Liver (tissue), 9 donors: ENCODE data around the gene TIE1. TPM values are rescaled to one million over a fixed set of nuclear protein-coding genes. Genes with fewer than 3 reads are reported as not detected.

Experiments used
- DNase-seq: peaks from one replicate; pipeline ENCODE4 v3.0.0-alpha.2; 2017; ENCODE audit warnings: low spot score
- H3K27ac ChIP-seq, 2 donors: one replicate each; pipeline ENCODE4 v1.7.0; 2013; ENCODE audit warnings: inconsistent platforms in 2 of 2, low read length in 2 of 2, control low read depth in 1 of 2, low read depth in 1 of 2, mild to moderate bottlenecking in 1 of 2
- H3K27me3 ChIP-seq, 4 donors: one replicate each; pipeline versions ENCODE4 v1.6.1 to v1.7.0; 2013; ENCODE audit warnings: low read length in 3 of 4, inconsistent platforms in 1 of 4, mild to moderate bottlenecking in 1 of 4, moderate library complexity in 1 of 4; ENCODE audit not compliant: control insufficient read depth in 4 of 4, insufficient read depth in 4 of 4
- H3K36me3 ChIP-seq, 4 donors: one replicate each; pipeline versions ENCODE4 v1.6.1 to v1.7.0; 2013; ENCODE audit warnings: low read length in 3 of 4, mild to moderate bottlenecking in 3 of 4, low read depth in 1 of 4, moderate library complexity in 1 of 4; ENCODE audit not compliant: control insufficient read depth in 4 of 4, insufficient read depth in 3 of 4
- H3K4me1 ChIP-seq, 4 donors: one replicate each; pipeline versions ENCODE4 v1.6.1 to v1.7.0; 2013; ENCODE audit warnings: low read length in 3 of 4, mild to moderate bottlenecking in 3 of 4, moderate library complexity in 1 of 4; ENCODE audit not compliant: control insufficient read depth in 4 of 4, insufficient read depth in 4 of 4
- H3K4me3 ChIP-seq, 3 donors: one replicate each; pipeline versions ENCODE4 v1.6.1 to v1.7.0; 2013; ENCODE audit warnings: low read length in 3 of 3, control low read depth in 1 of 3, low read depth in 1 of 3, mild to moderate bottlenecking in 1 of 3
- H3K9ac ChIP-seq, 2 donors: one replicate each; pipeline ENCODE4 v1.7.0; 2013; ENCODE audit warnings: low read length in 2 of 2, mild to moderate bottlenecking in 2 of 2, moderate library complexity in 2 of 2, control low read depth in 1 of 2, low read depth in 1 of 2
- H3K9me3 ChIP-seq, 4 donors: one replicate each; pipeline versions ENCODE4 v1.6.1 to v1.7.0; 2013; ENCODE audit warnings: low read length in 3 of 4; ENCODE audit not compliant: control insufficient read depth in 4 of 4
- EGR1 ChIP-seq, 2 donors: IDR thresholded peaks; 2 replicates each; pipeline ENCODE4 v1.6.1; 2016 to 2018; ENCODE audit warnings: antibody characterized with exemption in 2 of 2, low read depth in 2 of 2
- FOXA1 ChIP-seq: IDR thresholded peaks from 2 replicates; pipeline ENCODE4 v1.6.1; 2016; ENCODE audit warnings: antibody characterized with exemption
- FOXA2 ChIP-seq: IDR thresholded peaks from 2 replicates; pipeline ENCODE4 v1.6.1; 2016; ENCODE audit warnings: antibody characterized with exemption
- GABPA ChIP-seq, 2 donors: IDR thresholded peaks in 1 of 2; conservative IDR thresholded peaks in 1 of 2; 2 replicates each; pipeline ENCODE4 v1.6.1; 2016; ENCODE audit warnings: antibody characterized with exemption in 2 of 2, mild to moderate bottlenecking in 1 of 2, moderate library complexity in 1 of 2
- HNF4A ChIP-seq, 2 donors: conservative IDR thresholded peaks; 2 replicates each; pipeline ENCODE4 v1.6.1; 2016; ENCODE audit warnings: antibody characterized with exemption in 2 of 2, mild to moderate bottlenecking in 2 of 2
- HNF4G ChIP-seq: IDR thresholded peaks from 2 replicates; pipeline ENCODE4 v1.6.1; 2016; ENCODE audit warnings: antibody characterized with exemption
- JUND ChIP-seq, 2 donors: IDR thresholded peaks; 2 replicates each; pipeline ENCODE4 v1.6.1; 2016; ENCODE audit warnings: antibody characterized with exemption in 2 of 2
- NR2F2 ChIP-seq: IDR thresholded peaks from 2 replicates; pipeline ENCODE4 v1.6.1; 2016; ENCODE audit warnings: antibody characterized with exemption
- RXRA ChIP-seq, 2 donors: IDR thresholded peaks; 2 replicates each; pipeline ENCODE4 v1.6.1; 2017 to 2018; ENCODE audit warnings: antibody characterized with exemption in 2 of 2, mild to moderate bottlenecking in 1 of 2
- SP1 ChIP-seq: IDR thresholded peaks from 2 replicates; pipeline ENCODE4 v1.6.1; 2018; ENCODE audit warnings: antibody characterized with exemption, mild to moderate bottlenecking
- YY1 ChIP-seq: IDR thresholded peaks from 2 replicates; pipeline ENCODE4 v1.6.1; 2016; ENCODE audit warnings: antibody characterized with exemption, mild to moderate bottlenecking
- WGBS: extraction: QIAGEN DNeasy Blood & Tissue Kit; methylation state at CpG from one replicate; pipeline ENCODE4 v1.1.7; 2013; 5-methylcytosine and 5-hydroxymethylcytosine counted together
- polyA plus RNA-seq, 2 donors: library from polyadenylated mRNA; stranded (reverse) in 1 of 2; unstranded in 1 of 2; fragments of 200-250 nt in 1 of 2; fragments of >200 nt in 1 of 2; fragmentation: Nextera tagmentation in 1 of 2; extraction: Ambion mirVana in 1 of 2; gene quantifications; one replicate each; pipeline versions ENCODE4 v1.2.1 to v1.2.3, GENCODE V29; 2013 to 2015
- total RNA-seq, 2 donors: library from RNA; depleted of rRNA; stranded (reverse); fragments of >200 nt; gene quantifications; one replicate each; pipeline ENCODE4 v1.2.3, GENCODE V29; 2014
- TF ChIP-seq, protein P1 (sequence below): IDR thresholded peaks from 2 replicates; pipeline ENCODE4 v1.6.1; 2016; ENCODE audit warnings: antibody characterized with exemption
- TF ChIP-seq, protein P2 (sequence below): IDR thresholded peaks from 2 replicates; pipeline ENCODE4 v1.6.1; 2016; ENCODE audit warnings: antibody characterized with exemption
- TF ChIP-seq, protein P3 (sequence below): fragments of 150-350 bp; IDR thresholded peaks from 2 replicates; pipeline ENCODE4 v1.5.1; 2017; ENCODE audit warnings: improper control_type of control experiment, low read depth, low read length; ENCODE audit not compliant: missing input control
- TF ChIP-seq, protein P4 (sequence below): IDR thresholded peaks from 2 replicates; pipeline ENCODE4 v1.6.1; 2016; ENCODE audit warnings: antibody characterized with exemption
- donor health status: healthy.
- donor health status: healthy.
- donor health status: healthy.
- donor health status: healthy.
- donor health status: healthy.

Gene TIE1
- total and polyA plus RNA-seq, 4 donors = 3.6 to 17.6 (median 8.9) TPM

DNA sequence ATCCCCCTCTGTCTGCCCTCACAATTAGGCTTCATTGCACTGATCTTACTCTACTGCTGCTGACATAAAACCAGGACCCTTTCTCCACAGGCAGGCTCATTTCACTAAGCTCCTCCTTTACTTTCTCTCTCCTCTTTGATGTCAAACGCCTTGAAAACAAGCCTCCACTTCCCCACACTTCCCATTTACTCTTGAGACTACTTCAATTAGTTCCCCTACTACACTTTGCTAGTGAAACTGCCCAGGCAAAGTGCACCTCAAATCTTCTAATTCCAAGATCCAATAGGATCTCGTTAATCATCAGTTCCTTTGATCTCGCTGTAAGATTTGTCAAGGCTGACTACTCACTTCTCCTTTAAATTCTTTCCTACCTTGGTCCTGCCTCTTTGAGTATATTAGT lies 52.1 kb downstream of the TIE1 start:
- Histone ChIP-seq H3K36me3 (no peaks in the 10 kb centered on the region), H3K4me3 (no peak overlapping the region), H3K27me3 (no peaks in the 10 kb centered on the region), H3K4me1 (peaks cover 0 to 12% (median 6%) of the 10 kb centered on the region in 4 donors), H3K9ac (no peak overlapping the region), H3K9me3 (no peaks in the 10 kb centered on the region), H3K27ac (no peak overlapping the region)
- WGBS = 84% methylated on average over 3 of the region's 3 CpGs
- no peak for DNase-seq
- TF ChIP-seq EGR1 (IDR thresholded peaks at IDR 0.05; ENCODE audit: low read depth in 2 of 2) (no peak), HNF4G (no peak), GABPA (IDR thresholded peaks at IDR 0.05 in 1 of 2, conservative IDR thresholded peaks at IDR 0.05 in 1 of 2) (no peak), HNF4A (conservative IDR thresholded peaks at IDR 0.05) (no peak), FOXA2 (no peak), YY1 (no peak), NR2F2 (no peak)
- TF ChIP-seq, protein P1, sequence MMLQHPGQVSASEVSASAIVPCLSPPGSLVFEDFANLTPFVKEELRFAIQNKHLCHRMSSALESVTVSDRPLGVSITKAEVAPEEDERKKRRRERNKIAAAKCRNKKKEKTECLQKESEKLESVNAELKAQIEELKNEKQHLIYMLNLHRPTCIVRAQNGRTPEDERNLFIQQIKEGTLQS = no peak

DNA sequence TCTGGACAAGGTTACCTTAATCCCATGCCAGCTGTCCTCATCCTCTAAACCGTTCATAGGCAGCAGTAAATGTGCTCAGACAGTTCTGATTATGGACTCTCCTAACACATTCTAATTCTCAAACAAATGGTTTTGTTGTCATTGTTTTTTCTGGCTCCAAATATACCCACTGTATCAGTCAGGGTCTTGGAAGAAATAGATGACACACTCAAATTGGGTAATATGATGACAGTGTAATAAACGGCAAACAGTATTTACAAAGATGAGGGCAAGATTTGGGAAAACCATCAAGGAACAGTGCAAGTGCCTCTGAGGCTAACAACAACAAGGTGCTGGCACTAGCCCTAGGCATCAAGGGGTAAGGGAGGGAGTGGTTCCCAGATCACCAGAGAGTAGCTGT lies 53.7 kb downstream of the TIE1 start:
- TF ChIP-seq, protein P2, sequence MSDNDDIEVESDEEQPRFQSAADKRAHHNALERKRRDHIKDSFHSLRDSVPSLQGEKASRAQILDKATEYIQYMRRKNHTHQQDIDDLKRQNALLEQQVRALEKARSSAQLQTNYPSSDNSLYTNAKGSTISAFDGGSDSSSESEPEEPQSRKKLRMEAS = no peak
- TF ChIP-seq FOXA1 (no peak), NR2F2 (no peak), EGR1 (IDR thresholded peaks at IDR 0.05; ENCODE audit: low read depth in 2 of 2) (no peak), SP1 (no peak), RXRA (IDR thresholded peaks at IDR 0.05) (no peak), HNF4G (no peak), JUND (IDR thresholded peaks at IDR 0.05) (no peak), HNF4A (conservative IDR thresholded peaks at IDR 0.05) (no peak), YY1 (no peak), FOXA2 (no peak)
- TF ChIP-seq, protein P1 = no peak
- TF ChIP-seq, protein P3, sequence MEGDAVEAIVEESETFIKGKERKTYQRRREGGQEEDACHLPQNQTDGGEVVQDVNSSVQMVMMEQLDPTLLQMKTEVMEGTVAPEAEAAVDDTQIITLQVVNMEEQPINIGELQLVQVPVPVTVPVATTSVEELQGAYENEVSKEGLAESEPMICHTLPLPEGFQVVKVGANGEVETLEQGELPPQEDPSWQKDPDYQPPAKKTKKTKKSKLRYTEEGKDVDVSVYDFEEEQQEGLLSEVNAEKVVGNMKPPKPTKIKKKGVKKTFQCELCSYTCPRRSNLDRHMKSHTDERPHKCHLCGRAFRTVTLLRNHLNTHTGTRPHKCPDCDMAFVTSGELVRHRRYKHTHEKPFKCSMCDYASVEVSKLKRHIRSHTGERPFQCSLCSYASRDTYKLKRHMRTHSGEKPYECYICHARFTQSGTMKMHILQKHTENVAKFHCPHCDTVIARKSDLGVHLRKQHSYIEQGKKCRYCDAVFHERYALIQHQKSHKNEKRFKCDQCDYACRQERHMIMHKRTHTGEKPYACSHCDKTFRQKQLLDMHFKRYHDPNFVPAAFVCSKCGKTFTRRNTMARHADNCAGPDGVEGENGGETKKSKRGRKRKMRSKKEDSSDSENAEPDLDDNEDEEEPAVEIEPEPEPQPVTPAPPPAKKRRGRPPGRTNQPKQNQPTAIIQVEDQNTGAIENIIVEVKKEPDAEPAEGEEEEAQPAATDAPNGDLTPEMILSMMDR = no peak
- TF ChIP-seq, protein P4, sequence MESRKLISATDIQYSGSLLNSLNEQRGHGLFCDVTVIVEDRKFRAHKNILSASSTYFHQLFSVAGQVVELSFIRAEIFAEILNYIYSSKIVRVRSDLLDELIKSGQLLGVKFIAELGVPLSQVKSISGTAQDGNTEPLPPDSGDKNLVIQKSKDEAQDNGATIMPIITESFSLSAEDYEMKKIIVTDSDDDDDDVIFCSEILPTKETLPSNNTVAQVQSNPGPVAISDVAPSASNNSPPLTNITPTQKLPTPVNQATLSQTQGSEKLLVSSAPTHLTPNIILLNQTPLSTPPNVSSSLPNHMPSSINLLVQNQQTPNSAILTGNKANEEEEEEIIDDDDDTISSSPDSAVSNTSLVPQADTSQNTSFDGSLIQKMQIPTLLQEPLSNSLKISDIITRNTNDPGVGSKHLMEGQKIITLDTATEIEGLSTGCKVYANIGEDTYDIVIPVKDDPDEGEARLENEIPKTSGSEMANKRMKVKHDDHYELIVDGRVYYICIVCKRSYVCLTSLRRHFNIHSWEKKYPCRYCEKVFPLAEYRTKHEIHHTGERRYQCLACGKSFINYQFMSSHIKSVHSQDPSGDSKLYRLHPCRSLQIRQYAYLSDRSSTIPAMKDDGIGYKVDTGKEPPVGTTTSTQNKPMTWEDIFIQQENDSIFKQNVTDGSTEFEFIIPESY = no peak
- DNase-seq = no peak
- Histone ChIP-seq H3K9me3 (no peaks in the 10 kb centered on the region), H3K27me3 (no peaks in the 10 kb centered on the region), H3K27ac (no peak overlapping the region), H3K4me3 (no peak overlapping the region), H3K9ac (no peak overlapping the region), H3K36me3 (no peaks in the 10 kb centered on the region), H3K4me1 (peaks cover 6 to 18% (median 13%) of the 10 kb centered on the region in 4 donors)
- WGBS = 89% methylated on average over 2 of the region's 2 CpGs
